ENCODE results near the gene VRK2.

DNA sequence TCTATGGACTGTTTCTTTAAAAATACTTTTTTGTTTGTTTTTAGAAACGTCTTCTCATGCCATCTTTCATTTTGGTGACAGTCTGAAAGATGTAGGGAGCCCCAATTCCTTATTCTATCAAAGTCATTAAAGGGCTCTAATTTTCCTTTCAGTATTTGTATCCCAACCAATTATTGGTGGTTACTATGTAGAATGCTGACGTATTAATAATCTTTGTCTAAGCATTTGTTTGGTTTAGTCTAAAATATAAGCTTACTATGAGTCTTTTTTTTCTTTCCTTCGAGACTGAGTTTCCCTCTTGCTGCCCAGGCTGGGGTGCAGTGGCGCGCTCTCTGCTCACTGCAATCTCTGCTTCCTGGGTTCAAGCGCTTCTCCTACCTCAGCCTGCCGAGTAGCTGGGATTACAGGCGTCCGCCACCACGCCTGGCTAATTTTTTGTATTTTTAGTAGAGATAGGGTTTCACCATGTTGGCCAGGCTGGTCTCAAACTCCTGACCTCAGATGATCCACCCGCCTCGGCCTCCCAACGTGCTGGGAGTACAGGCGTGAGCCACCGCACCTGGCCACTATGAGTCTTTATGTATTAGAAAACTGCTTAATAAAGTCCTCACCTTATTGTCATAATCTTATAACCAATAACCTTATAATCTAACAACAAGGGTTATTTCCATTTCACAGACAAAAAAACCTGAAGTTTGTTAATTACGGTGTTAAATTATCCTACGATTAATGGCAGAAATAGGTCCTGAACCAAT lies 849 bp upstream of the VRK2 start:
- TF ChIP-seq, protein P1, sequence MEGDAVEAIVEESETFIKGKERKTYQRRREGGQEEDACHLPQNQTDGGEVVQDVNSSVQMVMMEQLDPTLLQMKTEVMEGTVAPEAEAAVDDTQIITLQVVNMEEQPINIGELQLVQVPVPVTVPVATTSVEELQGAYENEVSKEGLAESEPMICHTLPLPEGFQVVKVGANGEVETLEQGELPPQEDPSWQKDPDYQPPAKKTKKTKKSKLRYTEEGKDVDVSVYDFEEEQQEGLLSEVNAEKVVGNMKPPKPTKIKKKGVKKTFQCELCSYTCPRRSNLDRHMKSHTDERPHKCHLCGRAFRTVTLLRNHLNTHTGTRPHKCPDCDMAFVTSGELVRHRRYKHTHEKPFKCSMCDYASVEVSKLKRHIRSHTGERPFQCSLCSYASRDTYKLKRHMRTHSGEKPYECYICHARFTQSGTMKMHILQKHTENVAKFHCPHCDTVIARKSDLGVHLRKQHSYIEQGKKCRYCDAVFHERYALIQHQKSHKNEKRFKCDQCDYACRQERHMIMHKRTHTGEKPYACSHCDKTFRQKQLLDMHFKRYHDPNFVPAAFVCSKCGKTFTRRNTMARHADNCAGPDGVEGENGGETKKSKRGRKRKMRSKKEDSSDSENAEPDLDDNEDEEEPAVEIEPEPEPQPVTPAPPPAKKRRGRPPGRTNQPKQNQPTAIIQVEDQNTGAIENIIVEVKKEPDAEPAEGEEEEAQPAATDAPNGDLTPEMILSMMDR (IDR thresholded peaks at IDR 0.05), result no peak
- TF ChIP-seq POLR2AphosphoS5 (IDR thresholded peaks at IDR 0.05), result no peak

Measured in breast epithelium (tissue), 3 donors.